Measurements from ENCODE around the gene PSME3IP1. TPM values are rescaled to one million over a fixed set of nuclear protein-coding genes. Genes with fewer than 3 reads are reported as not detected.
A peak's percentile ranks its signal among the peaks of the same experiment; 100 is the strongest.

Gene PSME3IP1
- total and polyA plus RNA-seq, 9 of the 15 experiments (the other 6 are each of a cell fraction or from before 2014, with no cell fraction given): 63.8 to 187 (median 142) TPM

GRCh38 chr16:57185945-57186871 lies at the start of gene PSME3IP1, which contains the start of gene RSPRY1 (continued):
- TF ChIP-seq POLR2A (conservative IDR thresholded peaks at IDR 0.05) (peak; percentile 88), MAFF (IDR thresholded peaks at IDR 0.05; ENCODE audit: low read length) (no peak), CAMTA2 (CRISPR knock-in tag; conservative IDR thresholded peaks at IDR 0.05) (no peak), NR2C1 (IDR thresholded peaks at IDR 0.05) (peak; percentile 72), NR2C1 (tag; IDR thresholded peaks at IDR 0.05) (0 out of 2 replicates have a peak, but pooled peaks have one; percentile 9), ZBTB40 (IDR thresholded peaks at IDR 0.05) (peak; percentile 95), ZBTB40 (CRISPR knock-in tag; IDR thresholded peaks at IDR 0.05) (no peak), SRSF3 (IDR thresholded peaks at IDR 0.05; ENCODE audit: insufficient read depth, low read length) (no peak), NCOA2 (IDR thresholded peaks at IDR 0.05; ENCODE audit: partially characterized antibody in 2 of 2) (no peak), POLR2AphosphoS5 (IDR thresholded peaks at IDR 0.05; ENCODE audit: control insufficient read depth, insufficient read depth, low read depth, low read length) (peak; percentile 47; the same call in 1 of the 2 replicates), ZNF785 (CRISPR knock-in tag; IDR thresholded peaks at IDR 0.05) (no peak), NCOA6 (IDR thresholded peaks at IDR 0.05) (no peak), POLR2B (IDR thresholded peaks at IDR 0.05; ENCODE audit: low read depth, partially characterized antibody) (peak; percentile 69), BHLHE40 (IDR thresholded peaks at IDR 0.05; ENCODE audit: low read length) (peak; percentile 25; the same call in 1 of the 2 replicates), THAP7 (CRISPR knock-in tag; IDR thresholded peaks at IDR 0.05) (no peak), FOXK1 (CRISPR knock-in tag; IDR thresholded peaks at IDR 0.05; ENCODE audit: borderline replicate concordance) (0 out of 2 replicates have a peak, but pooled peaks have one; percentile 32)
- TF ChIP-seq, protein P1, sequence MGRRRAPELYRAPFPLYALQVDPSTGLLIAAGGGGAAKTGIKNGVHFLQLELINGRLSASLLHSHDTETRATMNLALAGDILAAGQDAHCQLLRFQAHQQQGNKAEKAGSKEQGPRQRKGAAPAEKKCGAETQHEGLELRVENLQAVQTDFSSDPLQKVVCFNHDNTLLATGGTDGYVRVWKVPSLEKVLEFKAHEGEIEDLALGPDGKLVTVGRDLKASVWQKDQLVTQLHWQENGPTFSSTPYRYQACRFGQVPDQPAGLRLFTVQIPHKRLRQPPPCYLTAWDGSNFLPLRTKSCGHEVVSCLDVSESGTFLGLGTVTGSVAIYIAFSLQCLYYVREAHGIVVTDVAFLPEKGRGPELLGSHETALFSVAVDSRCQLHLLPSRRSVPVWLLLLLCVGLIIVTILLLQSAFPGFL (CRISPR knock-in tag; IDR thresholded peaks at IDR 0.05): no peak

Data from K562 (cell line).